ENCODE measurements around the gene SPON1. TPM values are rescaled to one million over a fixed set of nuclear protein-coding genes. Genes with fewer than 3 reads are reported as not detected.

Gene SPON1
- total and polyA plus RNA-seq, 10 of the 15 experiments (the other 5 are each of a cell fraction or from before 2014, with no cell fraction given), result 0.13 to 1.1 (median 0.18) TPM; not detected in 5

DNA sequence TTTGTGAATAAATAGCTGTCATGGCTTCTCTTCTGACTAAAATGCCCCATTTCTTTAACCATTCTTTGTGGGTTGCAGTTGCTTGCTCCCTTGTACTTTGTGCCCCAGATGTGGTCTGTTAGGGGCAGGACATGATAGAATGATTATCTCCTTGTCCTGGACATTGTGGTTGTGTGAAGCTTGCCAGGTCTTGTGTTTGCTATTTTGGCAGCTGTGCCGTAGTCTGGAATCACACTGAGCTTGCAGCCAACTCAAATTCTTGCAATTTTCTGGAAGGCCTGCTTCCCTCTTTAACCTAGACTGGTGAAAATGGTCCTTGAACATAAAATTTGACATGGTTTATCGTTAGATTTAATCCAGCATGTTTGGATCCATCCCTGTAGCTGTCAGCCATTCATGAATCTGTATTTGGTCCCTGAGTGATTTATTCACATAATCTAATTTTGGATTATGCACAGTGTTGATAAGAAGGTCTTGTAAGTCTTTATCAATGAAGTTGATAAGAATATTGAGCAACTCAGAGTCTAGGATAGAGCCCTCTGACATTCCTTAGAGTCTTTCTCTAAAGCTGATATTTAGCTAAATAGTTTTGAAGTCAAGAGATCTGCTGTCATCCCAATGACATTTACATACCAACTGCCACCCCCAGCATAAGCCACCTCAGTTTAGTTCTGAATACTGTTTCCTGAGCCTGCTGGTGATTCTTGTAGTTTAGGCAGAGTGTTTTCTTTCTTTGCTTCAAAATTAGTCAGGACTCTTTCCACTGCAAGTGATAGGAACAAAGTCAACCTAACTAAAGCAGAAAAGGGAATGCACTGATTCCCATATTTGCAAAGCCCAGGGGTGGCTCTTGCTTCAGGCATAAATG is 9.8 kb downstream of the SPON1 start:
- ChIA-PET POLR2A (no interaction called here), RAD21 (ENCODE audit: unreplicated experiment) (no interaction called here), SMC1A (ENCODE audit: uncharacterized antibody, unreplicated experiment) (interaction anchor here (1.1 kb wide), 1 partner anchor 328 kb away, joined by 3 read pairs; no protein-coding TSS in a partner anchor), CTCF (interaction anchor here (0.6 to 1.5 kb wide), 3 partner anchors 16 to 277 kb away, joined by 3 to 6 read pairs (median 3); no protein-coding TSS in a partner anchor)
- no peaks in the 10 kb centered on the region for H3K79me2 ChIP-seq (ENCODE audit: control insufficient read depth, insufficient read depth, low read length)
- no peaks in the 10 kb centered on the region for H4K20me1 ChIP-seq (ENCODE audit: control insufficient read depth, insufficient read depth)
- no TSS peak for BruUV-seq (replicated peaks)
- no peaks in the 10 kb centered on the region for H3K36me3 ChIP-seq (ENCODE audit: control insufficient read depth in 2 of 2, insufficient read depth in 2 of 2, low read length in 1 of 2)
- intact Hi-C loops (cut with micrococcal nuclease; ENCODE audit: unreplicated experiment) (no loop called here), in situ Hi-C loops (cut with MboI) (loop anchor here (25.0 kb wide), 1 partner anchor 440 kb away; no protein-coding TSS in a partner anchor)
- DNase-seq (ENCODE audit: low read depth, low spot score) (no peak), ATAC-seq (no peak), FAIRE-seq (no peak)
- H3K9ac ChIP-seq (ENCODE audit: control insufficient read depth, insufficient read depth, low read length), result no peak overlapping the region
- WGBS (ENCODE audit: insufficient coverage, insufficient replicate concordance, low lambda C conversion rate, missing lambda C conversion rate), result 19% methylated on average over 2 of the region's 2 CpGs
- no peaks in the 10 kb centered on the region for H3K4me1 ChIP-seq (ENCODE audit: control insufficient read depth, insufficient read depth, low read length)
- H3K27me3 ChIP-seq (replicated peaks in 1 of 2; ENCODE audit: control insufficient read depth in 2 of 2, insufficient read depth in 2 of 2, low read length in 1 of 2), result peaks cover 0 to 1% of the 10 kb centered on the region in 2 experiments; a peak in 1 of 4 replicates
- no peak overlapping the region for H3K4me2 ChIP-seq (ENCODE audit: control insufficient read depth, insufficient read depth)
- TF ChIP-seq, protein P1, sequence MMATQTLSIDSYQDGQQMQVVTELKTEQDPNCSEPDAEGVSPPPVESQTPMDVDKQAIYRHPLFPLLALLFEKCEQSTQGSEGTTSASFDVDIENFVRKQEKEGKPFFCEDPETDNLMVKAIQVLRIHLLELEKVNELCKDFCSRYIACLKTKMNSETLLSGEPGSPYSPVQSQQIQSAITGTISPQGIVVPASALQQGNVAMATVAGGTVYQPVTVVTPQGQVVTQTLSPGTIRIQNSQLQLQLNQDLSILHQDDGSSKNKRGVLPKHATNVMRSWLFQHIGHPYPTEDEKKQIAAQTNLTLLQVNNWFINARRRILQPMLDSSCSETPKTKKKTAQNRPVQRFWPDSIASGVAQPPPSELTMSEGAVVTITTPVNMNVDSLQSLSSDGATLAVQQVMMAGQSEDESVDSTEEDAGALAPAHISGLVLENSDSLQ (IDR thresholded peaks at IDR 0.05), result no peak
- no peak for TF ChIP-seq ETV6 (conservative IDR thresholded peaks at IDR 0.05 in 1 of 2, IDR thresholded peaks at IDR 0.05 in 1 of 2; ENCODE audit: borderline replicate concordance in 1 of 2, low read depth in 1 of 2)
- TF ChIP-seq IKZF1 (conservative IDR thresholded peaks at IDR 0.05), result no peak
- no peak for TF ChIP-seq NR2F1 (conservative IDR thresholded peaks at IDR 0.05)
- TF ChIP-seq PAX5 (IDR thresholded peaks at IDR 0.05; ENCODE audit: borderline replicate concordance, low read depth, low read length), result no peak
- no peak for TF ChIP-seq ZNF622 (IDR thresholded peaks at IDR 0.05)
- no peak for TF ChIP-seq MAX (IDR thresholded peaks at IDR 0.05; ENCODE audit: low read depth, low read length)
- TF ChIP-seq MYC (IDR thresholded peaks at IDR 0.05; ENCODE audit: insufficient read depth, insufficient read length, insufficient replicate concordance, low read length, severe bottlenecking), result no peak
- no peak for TF ChIP-seq CBFB (IDR thresholded peaks at IDR 0.05; ENCODE audit: low read depth)
- TF ChIP-seq CBX5 (IDR thresholded peaks at IDR 0.05; ENCODE audit: low read depth), result no peak
- TF ChIP-seq USF2 (IDR thresholded peaks at IDR 0.05; ENCODE audit: borderline replicate concordance, low read depth, low read length), result no peak
- TF ChIP-seq NKRF (conservative IDR thresholded peaks at IDR 0.05), result no peak
- TF ChIP-seq BRCA1 (IDR thresholded peaks at IDR 0.05; ENCODE audit: low read depth, low read length), result no peak
- TF ChIP-seq ZNF384 (IDR thresholded peaks at IDR 0.05; ENCODE audit: borderline replicate concordance, low read depth, low read length), result no peak
- TF ChIP-seq EZH2 (IDR thresholded peaks at IDR 0.05; ENCODE audit: borderline replicate concordance, control insufficient read depth, low read depth, low read length), result no peak
- TF ChIP-seq MEF2A (IDR thresholded peaks at IDR 0.05; ENCODE audit: insufficient read depth, low read depth, low read length), result no peak
- TF ChIP-seq ZSCAN29 (IDR thresholded peaks at IDR 0.05), result no peak
- no peak for TF ChIP-seq CEBPB (IDR thresholded peaks at IDR 0.05; ENCODE audit: borderline replicate concordance in 1 of 2, low read depth in 2 of 2, low read length in 2 of 2)
- no peak for TF ChIP-seq MEF2B (IDR thresholded peaks at IDR 0.05; ENCODE audit: partially characterized antibody, poor library complexity, severe bottlenecking)
- H3K27ac ChIP-seq (ENCODE audit: control insufficient read depth, insufficient read depth), result no peak overlapping the region
- H3K9me3 ChIP-seq (replicated peaks; ENCODE audit: control insufficient read depth, insufficient read depth, low read length), result no peaks in the 10 kb centered on the region
- H3K4me3 ChIP-seq, result no peak overlapping the region
- no peak overlapping the region for H2AFZ ChIP-seq (ENCODE audit: control insufficient read depth, low read depth, low read length)
